ENCODE results near the gene CELF2.
A peak's percentile ranks its signal among the peaks of the same experiment; 100 is the strongest.

The CELF2 gene

DNA sequence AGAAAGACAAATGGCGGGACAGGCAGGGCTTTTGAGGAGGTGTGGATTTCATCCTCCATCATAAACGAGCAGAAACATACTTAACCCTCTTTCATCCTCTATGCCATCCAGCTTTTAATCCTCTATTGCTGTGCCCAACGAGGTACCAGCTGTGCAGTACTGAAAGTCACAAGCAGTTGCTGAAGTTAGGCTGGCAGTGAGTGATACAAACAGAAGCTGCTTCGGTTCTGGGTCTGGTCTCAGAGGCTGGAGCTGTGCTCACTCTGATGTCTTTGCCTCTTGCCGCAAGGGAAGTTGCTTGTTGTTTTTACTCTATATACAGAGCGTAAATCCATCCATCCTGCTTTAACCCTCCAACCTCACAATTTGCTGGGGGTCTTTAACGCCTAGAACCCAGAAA, 235.2 kb downstream of the CELF2 start:
- DNase-seq: no peak

DNA sequence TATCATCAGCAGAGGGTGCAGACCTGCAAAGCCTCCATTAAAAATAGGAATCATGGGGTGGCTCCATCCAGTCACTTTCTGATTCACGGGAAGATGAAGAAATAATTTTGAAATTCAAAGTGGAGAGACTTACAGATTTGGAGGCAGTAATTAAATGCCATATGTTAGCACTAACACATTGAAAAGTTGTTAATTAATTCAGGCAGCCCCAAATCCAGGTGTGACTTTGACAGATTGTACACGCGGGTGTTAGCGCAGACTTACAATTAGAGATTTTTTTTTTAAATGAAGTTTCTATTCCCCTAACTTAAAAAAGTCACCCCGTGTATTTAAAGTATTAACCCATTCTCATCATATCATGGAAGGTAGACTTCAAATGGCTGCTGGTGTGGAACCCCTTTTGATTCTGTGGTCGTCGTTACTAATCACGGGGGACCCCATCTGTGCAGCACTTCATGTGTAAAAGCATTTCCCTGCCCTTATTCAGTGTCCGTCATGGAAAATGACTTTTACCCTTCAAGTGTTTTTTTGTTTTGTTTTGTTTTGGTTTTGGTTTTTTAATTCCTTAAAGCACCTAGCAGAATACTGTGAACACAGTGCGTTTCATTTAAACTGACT, 235.8 kb downstream of the CELF2 start:
- no peak for DNase-seq

DNA sequence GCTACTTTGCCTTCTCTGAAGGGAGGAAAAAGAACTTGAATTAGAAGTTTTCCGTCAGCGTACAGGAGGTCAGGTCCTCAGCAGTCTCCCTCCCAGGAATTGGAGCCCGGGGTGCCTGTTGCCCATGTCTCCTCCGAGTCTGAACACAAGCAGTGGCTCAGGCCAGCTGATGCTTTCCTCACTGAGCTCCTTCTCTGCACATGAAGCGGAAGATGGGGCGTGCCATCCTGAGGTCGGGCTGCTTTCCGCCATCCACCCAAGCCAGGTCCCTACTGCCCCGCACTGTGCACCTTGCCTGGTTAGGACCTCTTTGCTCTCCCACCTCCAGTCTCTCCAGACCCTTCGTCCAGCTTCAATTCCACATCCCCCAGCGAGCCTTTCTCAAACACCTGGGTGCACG, 237.5 kb downstream of the CELF2 start:
- no peak for DNase-seq

DNA sequence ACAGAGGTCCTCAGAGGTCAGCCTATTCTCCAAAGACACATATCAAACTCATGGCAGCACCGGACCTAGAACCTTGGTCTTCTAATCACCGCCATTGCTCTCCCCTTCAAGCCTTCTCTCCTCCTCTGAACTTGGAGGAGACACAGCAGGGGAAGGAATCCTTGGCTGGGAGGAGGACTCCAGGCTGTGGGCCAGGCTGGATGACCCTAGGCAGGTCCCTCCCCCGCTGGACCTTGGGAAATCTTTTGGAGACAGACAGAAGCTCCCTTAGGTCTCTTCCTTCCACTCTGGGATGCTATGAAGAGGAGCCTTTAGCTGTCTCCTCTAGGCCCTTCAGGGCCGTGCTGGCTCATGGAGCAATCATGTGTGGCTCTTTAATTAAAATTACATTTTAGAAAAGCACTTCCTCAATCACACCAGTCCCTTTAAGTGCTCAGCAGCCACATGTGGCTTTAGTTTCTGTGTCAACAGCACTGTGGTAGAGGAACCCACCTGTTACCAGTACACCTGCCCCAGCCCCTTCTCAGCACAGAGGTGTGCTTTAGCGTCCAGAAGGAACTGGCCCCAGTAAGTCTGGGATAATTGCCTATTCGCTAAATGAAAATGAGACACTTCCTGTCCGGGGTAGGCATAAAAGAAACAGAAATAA, 238.2 kb downstream of the CELF2 start:
- no peak for DNase-seq

DNA sequence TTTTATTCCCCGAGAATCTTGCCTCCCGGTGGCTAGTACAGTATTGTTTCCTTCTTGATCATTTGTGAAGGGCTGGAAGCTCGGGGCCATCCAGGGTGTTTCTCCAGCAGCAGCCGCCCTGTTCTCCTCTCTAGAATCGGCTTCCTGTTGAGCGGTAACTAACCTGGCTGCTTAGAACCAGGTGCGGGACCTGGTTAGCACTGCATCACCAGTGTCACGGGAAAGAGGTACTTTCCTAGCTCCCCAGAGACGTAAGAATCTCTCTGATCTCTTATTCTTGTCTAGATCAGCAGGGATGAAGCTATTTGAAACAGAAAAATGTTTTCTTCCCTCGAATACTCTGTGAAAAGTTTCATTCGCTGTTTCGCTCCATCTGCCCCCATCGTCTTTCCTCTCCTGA, 239.2 kb downstream of the CELF2 start:
- no peak for DNase-seq

DNA sequence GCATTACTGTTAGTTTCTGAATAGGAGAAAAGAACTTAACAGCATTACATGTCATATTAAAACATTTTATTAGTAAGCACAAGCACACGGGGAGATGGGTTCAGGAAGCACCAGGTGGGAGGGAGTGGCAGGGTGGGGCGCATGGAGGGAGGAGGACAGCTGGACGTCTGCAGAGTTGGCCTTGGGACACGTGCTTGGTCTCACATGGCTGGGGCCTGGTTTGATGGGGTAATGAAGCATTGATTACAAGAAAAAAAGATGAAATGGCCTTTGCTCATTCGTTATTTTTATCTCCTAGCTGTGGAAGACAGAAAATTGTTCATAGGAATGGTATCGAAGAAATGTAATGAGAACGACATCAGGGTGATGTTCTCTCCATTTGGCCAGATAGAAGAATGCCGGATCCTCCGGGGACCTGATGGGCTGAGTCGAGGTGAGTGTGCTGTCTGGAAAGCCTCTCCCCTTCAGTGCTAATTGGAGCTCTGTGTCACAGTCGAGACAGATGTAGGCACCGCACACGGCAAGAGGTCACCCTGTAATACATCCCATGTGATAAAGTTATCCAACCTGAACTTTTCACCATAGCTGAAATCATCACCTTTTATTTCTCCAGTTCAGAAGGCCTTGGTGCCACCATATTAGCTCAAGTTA, 239.9 kb downstream of the CELF2 start:
- DNase-seq: no peak

DNA sequence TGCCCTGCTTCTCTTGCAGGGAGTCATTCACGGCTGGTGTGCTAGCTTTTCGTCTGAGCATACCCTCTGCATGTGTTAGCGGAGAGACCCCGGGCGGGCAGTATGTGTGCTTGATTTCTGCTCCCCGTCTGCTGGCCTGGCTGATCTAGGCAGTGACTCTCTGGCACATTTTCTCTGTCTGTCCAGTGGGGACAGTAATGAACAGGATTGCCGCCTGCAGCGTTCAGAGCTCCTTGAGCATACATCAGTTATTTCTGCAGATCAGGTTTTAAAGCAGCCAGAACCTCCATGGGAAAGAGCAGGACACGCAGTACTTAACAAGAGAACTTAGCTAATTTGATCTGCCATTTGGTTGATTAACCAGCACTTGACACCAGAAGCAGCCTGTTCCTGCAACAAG, 242.5 kb downstream of the CELF2 start:
- no peak for DNase-seq

DNA sequence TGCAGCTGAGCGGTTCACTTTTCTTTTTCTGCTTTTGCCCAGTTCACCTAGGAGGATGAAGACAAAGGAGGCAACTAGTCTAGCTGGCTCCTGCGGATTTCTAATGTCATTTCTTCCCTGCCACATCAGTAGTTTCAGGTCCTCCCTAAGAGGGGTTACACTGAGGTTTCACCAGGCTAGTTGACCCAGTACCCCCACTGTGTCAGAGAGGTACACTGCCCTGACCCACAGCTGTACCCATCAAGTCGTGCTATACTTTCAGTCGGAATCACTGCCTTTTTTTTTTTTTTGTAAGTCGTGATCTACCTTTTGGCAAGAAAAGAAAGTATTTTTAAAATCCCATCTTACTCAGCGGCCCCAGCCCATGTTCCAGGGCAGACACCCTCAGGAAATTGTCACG, 243.5 kb downstream of the CELF2 start:
- DNase-seq: no peak

DNA sequence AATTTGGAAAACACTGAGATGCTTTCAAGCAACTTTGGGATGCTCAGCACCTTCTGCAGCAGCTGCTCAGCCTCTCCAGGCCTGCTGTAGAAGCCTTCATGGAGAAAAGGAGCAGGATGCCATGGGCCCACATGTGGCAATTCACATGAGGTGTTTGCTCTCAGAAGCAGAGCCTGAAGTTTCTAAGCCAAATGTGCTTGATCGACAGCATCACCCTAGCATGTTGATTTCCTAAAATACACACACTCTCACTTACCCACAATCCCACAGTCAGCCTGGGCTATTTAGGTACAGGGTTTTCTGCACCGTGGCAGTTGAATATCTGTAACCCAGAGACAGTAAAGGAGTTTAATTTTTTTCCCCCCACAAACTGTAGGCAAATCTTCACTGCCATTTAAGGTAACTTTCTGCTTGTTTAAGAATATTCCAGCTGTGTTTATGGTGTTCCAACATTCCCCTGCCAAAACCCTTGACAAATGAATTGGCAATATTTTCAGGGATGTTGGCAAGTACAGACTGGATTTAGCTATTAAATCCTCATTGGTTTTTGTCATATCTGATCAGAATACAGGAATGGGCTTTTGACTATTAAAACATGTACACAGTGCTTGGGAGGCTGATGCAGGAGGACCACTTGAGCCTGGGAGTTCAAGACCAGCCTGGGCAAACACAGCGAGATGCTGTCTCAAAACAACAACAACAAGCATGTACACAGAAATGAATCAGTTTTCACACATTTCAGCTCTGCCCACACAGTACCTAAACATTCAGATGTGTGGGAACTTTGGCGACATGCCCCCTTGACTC, 244.2 kb downstream of the CELF2 start:
- no peak for DNase-seq

DNA sequence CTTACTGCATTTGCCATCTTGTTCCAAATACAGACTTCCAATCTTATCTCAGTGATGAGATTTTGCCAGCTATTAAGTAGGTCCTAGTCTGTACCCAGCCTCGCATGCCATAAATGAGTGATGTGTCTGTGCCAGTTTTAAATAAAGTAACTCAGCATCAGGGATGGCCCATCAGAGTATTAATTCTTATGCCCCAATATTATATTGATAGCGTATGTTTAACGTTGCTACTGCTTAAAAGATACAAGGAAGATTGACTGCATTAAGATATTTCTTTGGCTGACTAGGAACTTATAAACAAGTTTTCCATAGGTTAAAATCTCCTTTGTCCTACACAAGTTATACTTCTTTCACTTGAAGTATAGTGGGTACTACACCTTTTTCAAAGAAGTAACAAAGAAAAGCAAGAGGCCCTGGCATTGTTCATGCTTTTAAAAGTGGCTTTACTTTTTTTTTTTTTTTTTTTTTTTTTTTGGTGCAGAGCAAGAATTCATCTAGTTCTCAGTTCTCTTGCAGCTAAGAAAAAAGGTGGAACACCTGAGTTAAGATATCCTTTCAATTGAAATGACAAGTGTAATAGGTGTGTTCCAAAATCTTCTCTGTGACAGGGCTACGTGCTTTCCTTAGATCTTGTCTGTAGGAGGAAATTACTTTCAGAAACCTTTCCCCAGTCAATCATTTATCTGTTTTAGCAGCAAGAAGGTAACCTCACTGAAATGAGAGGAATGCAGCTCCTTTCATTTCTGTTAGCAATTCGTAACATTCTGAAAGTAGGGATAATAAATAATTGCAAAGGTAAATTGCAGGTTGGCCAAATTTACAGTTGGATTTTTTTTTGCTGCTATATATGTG, 245.0 kb downstream of the CELF2 start:
- DNase-seq: no peak

DNA sequence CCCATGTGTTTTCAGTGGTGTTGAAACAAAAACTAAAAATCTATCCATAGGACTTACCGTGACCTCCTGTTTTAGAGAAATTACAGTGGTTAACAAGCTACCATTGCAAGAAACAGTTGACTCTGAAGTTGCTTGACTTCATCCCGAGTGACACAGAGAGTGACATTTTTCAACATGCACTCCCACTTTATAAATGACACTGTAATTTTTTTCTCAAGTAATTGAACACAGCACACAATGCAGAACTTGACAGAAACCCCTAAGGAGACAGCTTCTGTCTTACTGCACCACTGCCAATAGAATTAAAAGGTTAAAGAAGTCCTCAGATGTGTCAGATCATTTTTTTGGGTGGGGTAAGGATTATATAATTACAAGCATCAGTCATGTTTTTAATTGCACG, 246.1 kb downstream of the CELF2 start:
- no peak for DNase-seq

DNA sequence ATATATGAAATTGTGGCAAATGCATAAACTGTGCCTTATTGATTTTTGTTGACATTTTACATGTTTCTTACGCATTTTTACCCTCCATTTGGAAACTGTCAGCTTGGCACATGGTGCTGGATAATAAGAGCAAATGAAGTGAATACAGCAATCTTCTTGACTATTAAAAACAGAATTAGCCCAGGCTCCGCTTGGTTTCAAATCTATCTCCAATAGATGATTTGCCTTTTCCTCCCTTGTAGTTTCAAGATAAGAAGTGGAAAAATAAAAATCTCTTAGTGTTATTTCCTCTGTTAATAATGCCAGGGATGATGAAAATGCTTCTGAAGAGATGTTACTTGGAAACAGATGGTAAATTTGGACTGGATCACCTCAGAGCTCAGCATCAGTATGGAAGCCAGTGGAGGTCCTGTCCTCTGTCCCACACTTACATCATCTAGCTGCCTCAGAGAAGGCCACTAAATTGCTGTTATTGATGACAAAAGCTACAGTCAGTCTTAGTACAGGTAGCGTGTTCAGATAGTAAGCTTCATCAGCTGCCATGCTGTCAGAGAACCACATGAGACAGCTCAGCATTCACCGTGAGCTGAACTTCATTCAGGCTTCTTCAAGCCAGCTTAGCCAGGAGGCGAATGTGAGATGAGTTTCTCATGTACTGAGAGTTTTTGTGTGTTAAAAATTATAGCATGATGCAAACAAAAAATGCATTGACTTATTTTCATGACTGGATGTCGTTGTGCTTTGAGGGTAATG, 246.8 kb downstream of the CELF2 start:
- DNase-seq: no peak

DNA sequence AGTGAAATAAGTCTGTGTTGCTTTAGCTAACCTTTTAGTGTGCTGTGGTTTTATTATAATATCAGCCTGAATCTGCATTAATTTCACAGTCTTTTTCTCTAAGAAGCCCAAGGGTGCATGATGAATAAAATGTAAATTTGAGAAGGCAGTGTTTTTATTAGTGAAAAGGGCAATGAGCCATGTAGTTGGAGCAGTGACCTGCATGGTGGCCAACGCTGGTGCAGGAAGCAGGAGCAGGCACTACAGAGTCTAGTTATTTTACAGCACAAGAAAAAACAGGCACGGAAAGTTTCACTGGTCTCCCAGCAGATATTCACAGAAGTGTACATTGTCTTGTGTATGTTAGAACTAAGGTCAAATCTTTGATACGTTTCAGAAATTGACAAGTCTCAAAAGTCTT, 247.8 kb downstream of the CELF2 start:
- DNase-seq: no peak

DNA sequence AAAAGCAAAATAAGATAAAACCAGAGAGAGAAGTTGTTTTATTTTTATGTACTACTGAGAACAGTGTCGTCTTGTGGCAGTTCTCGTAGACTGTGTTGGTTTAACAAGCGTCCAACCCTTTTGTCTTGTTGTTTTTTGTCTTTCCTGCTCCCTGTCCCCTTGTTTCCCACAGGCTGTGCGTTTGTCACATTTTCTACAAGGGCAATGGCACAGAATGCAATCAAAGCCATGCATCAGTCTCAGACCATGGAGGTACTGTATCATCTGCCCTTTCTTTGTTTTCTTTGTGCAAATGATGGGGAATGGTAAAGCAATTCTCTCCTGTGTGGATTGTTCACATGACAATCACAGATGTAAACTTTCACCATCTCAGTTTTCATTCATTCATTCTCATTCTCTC, 248.8 kb downstream of the CELF2 start:
- no peak for DNase-seq

DNA sequence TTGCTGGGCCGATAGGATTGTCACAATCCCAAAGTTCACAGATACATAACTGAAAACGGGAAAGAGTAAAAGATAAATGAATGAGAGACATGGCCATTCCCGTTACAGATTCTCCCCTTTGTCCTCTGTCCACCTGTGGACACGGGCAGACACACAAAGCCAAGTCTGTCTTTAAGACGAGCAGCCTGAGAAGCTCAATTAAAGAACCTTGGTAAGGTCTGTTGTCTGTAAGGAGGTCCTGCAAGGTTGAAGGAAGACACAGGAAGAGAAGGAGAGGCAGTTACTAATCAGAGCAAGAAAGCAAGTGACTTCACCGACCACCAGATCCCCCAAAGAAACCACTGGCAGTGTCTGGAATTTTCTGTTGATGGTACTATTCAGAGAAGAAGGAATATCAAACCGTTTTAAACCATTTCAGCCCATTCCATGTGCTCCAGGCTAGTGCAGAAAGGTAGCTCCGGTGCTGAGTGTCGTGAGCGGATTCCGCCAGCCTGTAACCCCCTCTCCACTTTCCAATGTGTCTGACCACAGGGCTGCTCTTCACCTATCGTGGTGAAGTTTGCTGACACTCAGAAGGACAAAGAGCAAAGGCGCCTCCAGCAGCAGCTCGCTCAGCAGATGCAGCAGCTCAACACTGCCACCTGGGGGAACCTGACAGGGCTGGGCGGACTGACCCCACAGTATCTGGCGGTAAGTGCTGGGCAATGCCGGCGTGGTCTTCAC, 252.6 kb downstream of the CELF2 start:
- peak; percentile 64 for DNase-seq

DNA sequence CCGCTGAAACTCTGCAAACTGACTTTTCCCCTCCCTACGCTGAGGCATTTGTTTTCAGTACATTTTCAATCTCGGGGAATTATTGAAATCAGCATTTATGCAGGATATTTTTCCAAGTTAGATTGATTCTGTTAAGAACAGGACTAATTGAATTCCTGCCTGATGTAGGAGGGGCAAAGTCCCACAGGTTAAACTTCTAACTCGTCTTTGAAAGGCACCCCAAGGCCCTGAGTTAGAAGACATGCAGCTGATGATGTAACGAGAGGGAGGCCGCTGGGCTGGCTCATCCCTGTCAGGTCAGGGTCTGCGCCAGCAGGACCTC, 253.1 kb downstream of the CELF2 start:
- no peak for DNase-seq

DNA sequence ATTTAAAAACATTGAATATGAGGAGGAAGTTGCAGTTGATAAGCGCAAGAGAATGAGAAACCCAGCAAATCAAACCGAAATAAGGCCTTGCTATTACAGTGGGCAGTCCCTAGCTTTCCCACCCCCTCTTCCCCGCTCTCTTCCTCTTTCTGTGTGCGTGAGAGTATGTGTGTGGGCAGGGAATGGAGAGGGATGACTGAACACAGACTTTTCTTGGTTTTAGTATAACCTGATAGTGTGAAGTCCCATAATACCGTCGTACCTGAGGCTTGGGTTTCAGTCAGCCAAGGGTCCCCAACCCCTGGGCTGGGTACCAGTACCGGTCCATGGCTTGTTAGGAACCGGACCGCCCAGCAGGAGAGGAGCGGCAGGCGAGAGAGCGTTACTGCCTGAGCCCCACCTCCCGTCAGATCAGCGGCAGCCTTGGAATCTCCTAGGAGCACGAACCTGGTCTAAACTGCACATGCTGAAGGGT, 255.3 kb downstream of the CELF2 start:
- DNase-seq: no peak

DNA sequence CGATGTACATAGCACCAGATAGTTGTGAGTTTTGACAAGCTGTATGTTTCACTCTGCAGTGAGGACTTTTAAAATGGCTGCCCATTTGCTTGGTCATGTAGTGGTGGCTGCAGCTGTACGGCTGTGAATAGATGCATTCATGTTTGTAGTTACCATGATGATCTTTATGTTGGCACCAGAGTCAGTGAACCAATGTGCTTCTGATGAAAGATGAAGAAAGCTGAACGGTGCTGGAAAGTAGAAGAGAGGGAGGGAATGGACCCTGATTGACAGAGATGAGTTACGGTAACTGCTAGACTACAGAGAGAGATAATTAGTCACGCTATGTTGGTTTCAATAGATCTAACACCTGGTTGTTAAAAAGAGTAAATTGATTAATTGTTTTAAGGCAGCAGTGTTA, 256.8 kb downstream of the CELF2 start:
- no peak for DNase-seq

DNA sequence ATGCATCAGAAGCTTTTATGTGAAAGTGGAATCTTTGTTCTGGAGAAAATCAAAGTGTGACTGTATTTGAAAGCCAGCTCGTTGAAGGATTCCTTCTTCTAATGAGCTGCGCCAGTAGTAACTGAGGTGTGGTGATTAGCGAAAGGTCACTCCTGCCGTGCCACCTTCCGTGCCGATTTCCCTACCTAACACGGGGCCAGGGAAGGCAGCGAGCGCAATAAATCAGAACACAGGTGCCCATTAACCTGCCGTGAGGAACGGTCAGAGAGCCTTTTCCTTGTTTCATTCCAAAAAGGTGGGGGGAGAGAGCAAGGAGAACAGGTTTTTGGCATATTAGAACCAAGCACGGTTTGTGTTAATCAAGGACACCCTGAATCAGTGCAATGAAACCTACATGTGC, 258.0 kb downstream of the CELF2 start:
- no peak for DNase-seq

DNA sequence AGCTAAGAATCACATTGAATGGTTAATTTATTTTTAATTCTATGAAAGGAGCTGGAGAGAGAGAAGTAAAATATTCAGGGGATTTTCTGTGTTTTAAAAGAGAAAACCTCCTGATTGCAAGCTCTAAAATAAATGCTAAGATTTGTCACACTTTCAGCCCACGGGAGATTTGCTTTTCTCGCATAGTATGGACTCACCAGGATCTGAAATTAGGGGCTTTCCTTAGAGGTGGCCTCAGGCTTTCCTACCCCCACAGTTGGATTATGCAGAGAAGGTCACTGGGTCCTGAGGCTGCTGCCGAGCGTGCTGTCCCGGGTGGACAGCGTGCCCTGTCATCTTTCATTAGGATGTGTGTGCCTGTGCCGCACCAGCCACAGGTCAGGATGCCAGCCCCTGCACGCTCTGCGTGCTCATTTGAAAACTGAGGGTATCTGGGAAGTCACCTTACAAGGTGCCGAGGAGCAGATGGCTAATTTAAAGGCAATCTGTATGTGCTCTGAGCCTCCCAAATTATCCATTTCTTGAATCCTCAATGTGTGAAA, 258.8 kb downstream of the CELF2 start:
- no peak for DNase-seq

DNA sequence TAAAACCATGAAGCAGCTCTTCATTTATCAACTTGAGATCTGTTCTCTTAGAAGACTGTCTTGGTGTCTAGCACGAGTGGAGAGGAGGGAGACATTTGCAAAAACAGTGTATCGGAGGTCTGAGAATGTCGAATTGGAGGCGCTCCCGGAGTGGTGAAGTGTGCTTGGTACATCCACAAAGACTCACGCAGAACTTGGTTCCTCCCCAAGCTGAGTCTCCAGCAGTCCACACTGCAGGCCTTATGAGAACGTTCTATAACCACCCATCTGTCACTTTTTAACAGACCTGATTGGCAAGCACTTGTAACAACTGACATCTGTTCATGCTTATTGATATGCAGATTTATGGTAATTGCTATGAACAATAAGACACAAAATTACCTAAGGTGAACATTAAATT, 261.6 kb downstream of the CELF2 start:
- DNase-seq: no peak

All from fibroblast of skin of scalp (primary cell).